ENCODE results near the gene WDR49.

DNA sequence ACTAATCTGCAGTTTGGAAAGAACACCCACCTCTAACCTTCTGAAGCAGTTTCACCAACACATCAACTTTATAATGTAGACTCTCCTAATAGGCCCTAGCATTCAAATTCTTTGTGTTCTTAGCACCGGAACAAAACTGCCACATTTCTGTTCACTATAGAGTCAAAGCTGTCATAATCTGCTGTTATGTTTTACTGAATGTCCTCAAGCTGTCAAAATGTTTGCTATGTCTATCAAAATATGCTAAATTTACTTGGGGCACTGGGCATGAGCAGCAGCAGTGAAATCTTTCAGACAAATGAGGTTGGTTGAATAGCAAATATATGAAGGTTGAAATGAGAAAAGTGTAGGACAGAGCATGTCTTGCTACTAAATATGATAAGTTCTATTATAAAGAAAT lies 1.9 kb downstream of the WDR49 start:
- TF ChIP-seq, protein P1, sequence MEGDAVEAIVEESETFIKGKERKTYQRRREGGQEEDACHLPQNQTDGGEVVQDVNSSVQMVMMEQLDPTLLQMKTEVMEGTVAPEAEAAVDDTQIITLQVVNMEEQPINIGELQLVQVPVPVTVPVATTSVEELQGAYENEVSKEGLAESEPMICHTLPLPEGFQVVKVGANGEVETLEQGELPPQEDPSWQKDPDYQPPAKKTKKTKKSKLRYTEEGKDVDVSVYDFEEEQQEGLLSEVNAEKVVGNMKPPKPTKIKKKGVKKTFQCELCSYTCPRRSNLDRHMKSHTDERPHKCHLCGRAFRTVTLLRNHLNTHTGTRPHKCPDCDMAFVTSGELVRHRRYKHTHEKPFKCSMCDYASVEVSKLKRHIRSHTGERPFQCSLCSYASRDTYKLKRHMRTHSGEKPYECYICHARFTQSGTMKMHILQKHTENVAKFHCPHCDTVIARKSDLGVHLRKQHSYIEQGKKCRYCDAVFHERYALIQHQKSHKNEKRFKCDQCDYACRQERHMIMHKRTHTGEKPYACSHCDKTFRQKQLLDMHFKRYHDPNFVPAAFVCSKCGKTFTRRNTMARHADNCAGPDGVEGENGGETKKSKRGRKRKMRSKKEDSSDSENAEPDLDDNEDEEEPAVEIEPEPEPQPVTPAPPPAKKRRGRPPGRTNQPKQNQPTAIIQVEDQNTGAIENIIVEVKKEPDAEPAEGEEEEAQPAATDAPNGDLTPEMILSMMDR (IDR thresholded peaks at IDR 0.05) = no peak
- TF ChIP-seq POLR2A (IDR thresholded peaks at IDR 0.05) = no peak
- TF ChIP-seq POLR2AphosphoS5 (IDR thresholded peaks at IDR 0.05) = no peak
